ENCODE results near the gene SKOR2.
"Not testable (repeated sequence)": the region's sequence is repeated elsewhere in the genome, so short reads cannot be mapped to it uniquely, and the experiment has no call there.

SKOR2 gene

GRCh38 chr18:47254341-47254939 lies 3.0 kb upstream of the SKOR2 start:
- peak; percentile 48 for DNase-seq (ENCODE audit: low spot score)

DNA sequence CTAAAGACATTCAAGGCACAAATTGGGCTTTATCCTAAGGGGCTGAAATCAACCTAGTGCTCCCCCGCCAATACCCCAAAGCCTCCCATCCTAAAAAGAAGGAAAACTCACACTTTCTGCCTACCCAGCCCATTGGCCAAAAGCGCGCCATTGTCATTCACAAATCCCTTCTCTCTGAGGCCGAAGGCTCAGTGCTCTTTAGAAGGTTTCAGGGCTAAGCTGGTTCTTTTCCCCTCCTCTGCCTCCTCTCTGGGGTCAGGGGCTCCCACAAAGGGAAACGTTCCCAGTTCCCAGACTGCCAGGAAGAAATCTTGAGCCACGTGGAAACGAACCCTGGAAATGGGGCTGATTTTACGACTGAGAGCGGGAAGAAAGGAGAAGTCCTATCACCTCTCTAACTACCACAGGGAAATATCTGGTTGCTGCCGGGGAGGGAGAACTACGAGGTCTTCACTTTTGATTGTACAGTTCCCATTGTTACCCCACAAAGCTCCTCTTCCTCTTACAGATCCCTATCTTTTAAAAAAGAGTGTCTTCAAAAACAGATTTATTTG lies 1.7 kb upstream of the SKOR2 start:
- DNase-seq (ENCODE audit: low spot score) = no peak

DNA sequence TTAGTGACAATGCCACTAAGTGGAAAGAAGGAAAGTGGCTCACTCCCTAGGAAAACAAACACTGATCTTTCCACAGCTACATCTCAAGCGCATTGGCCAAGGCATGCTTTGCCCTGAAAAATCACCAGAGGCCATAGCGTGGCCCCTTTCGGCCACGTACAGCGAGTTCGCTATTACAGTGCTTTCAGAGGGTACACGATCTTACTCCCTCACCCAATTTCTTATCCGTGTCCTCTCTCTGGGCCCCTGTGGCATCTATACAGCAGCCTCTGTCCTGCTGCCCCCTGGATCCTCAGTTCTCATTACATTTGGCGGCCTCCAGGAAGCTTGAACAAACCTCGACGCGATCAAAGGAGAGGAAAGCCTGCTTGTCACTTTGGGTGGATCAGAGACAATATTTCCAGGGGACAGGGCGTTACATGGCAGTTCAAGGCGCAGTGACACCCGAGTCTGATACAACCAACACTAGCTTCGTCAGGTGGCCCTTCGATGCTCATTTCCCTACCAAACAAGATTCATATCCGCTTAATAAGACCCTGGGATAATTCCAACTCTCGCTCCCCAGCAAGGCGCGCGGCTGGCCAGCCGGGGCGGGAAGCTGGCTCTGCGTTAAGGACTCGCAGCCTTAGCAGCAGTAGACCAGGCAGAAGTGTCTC lies 941 bp downstream of the SKOR2 start:
- DNase-seq (ENCODE audit: low spot score) = no peak

DNA sequence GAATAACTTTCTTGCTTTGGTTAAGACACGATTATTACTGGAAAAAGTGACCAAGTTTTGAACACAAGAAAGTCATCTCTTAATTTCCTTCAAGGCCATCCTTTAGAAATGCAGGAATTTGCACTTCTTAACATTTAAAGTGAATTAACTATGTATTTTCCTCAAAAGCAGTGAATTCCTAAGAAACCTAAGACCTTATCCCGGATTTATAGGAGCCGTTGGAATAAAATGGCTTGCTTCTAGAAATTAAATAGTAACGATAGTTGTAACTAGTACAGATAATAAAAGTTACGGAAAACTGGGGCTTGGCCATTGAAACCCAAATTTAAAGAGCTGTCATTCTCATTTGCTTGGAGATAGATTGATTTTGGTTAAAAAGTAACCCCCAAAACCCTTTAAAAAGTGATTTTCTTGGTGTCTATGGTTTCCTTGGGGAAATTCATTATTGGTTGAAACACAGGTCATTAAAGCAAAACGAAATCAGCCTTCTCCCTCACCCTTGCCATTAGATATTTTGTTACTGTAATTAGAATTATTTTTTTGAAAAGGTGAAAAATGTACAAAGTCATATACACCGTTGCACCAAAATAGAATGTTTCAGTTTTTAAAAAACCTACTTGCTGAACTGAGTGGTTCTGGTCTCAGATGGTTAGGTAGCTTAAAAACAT lies 2.0 kb downstream of the SKOR2 start:
- no peak for DNase-seq (ENCODE audit: low spot score)

GRCh38 chr18:47248604-47249313 lies 2.7 kb downstream of the SKOR2 start:
- no peak for DNase-seq (ENCODE audit: low spot score)

DNA sequence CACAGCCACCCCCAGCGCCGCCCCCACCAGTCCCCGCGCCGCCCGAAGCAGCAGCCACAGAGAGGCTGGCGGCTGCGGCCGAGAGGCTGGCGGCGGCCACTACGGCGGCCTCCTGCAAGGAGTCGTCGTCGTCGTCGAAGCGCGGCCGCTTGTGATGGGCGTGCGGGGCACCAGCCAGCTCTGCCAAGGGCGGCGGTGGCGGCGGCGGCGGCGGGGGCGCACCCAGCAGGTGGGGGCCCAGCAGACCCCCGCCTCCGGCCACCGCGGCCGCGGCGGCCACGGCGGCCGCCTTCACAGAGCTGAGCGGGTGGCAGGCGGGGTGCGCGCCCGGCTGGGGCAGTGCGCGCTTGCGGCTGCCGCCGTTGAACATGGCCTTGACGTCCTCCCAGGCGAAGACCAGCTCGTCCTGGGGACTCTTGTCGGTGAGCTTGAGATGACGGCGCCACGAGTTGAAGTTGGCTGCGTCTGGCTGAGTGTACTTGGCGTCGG lies 3.3 kb downstream of the SKOR2 start:
- no peak for DNase-seq (ENCODE audit: low spot score)

DNA sequence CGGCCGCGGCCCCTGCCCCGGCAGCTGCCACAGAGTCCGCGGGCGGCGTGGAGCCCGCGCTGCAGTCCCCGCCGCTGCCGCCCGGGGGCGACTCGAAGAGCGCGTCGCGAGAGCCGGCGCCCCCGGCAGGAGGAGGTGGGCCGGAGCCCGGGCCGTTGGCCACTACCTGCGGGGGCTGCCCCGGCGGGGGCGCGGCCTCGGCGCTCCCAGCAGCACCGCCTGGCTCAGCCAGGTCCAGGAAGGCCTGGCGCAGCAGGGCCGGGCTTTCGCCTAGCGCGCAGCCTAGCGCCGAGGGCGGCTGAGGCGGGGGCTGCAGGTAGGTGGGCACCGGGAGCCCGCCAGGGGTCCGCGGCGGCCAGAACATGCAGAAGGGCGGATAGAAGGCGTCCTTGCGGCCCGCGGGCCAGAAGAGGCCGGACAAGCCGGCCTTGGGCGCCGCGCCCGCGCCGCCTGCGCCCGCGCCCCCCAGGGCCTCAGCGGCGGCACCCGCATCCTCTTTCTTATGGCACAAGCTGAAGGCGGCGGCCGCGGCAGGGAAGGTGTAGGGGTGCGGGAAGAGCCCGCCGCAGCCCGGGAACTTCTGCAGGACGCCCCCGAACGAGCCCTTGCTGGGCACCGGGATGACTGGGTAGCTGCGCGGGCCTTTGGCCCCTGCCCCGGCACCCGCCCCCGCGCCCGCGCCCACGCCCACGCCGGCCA lies 3.9 kb downstream of the SKOR2 start:
- DNase-seq (ENCODE audit: low spot score) = no peak

- no peak for DNase-seq (ENCODE audit: low spot score)
Observed at GRCh38 chr18:47247036-47247415, 4.4 kb downstream of the SKOR2 start.

DNA sequence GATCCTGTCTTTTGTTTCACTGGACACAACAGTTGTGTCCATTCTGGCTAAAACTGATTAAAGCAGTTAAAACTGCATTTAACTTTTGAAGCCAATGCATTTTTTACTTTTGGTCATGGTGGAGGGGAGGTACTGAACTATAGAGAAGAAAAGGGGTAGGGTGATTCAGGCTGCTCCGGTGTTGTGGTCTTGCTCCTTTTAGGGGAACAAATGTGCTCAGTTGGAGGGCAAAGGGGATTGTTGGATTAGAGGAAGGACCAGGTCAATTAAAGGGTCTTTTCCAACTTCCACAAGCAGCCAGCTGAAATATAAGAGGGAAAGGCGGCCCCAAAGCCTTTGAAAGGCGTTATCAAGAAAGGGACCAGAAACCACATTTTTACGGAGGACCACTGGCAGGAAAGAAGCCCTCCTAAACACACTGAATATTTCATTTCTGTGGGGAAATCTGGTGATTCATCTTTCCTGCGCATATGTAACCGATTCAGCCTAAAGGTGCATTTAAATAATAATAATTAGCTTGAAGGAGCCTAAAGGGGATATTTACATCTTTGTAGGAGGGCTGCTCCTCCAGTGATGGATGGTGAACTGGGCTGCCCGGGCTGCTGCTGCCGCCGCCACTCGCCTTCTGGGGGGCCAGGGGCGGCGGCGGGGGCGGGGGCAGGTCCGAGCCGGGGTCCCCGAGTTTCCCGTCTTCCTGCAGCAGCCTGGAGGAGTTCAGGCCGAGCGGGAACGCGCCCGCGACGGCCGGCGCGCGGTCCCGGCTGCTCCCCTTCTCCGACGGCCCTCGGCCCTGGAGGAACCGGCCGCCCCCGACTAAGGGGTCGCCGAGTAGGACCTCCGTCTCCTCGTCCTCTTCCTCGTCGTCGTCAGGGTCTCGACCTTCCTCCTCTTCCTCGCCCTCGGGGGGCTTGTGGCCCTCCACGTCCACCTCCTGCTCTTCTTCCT lies 5.2 kb downstream of the SKOR2 start:
- no peak for DNase-seq (ENCODE audit: low spot score)

DNA sequence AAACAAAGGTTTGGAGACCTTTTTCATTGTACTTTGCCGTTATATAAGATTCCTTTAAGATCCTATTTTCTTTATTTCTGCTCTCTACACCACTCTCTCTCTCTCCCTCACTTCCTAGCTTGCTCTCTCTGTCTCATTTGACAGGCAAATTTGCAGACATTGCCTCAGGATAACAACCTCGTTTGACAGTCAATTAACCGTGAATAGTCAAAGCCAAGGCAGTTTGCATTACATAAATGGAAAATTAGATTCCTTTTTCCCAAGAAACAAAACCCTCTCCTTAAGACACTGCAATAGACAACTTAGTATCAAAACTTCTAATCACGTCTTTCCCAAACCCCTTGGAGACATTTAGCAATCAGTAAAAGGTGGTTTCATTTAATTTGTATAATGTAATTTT lies 7.4 kb downstream of the SKOR2 start:
- no peak for DNase-seq (ENCODE audit: low spot score)

- DNase-seq (ENCODE audit: low spot score) = no peak
Observed at GRCh38 chr18:47235096-47235495, 16.4 kb downstream of the SKOR2 start.

DNA sequence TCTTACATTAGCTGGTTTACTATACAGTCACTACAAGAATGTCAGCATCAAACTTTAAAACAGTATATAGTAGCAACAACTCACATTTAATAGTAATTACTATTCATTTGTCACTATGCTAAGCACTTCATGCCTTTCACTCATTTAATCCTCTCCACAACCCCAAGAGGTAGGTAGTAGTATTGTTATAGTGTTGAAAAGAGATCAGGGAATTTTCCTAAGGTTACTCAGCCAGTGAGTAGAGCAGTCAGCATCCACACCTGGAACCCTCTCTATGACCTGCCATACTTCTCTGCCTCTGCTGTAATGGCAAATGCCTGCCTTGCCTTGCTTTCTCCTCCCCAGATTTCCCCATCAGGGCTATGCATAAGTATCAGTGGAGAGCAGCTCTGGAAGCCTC lies 24.8 kb downstream of the SKOR2 start:
- DNase-seq (ENCODE audit: low spot score) = no peak

- DNase-seq (ENCODE audit: low spot score) = peak; percentile 48
Observed at GRCh38 chr18:47215554-47216138, 35.8 kb downstream of the SKOR2 start.

DNA sequence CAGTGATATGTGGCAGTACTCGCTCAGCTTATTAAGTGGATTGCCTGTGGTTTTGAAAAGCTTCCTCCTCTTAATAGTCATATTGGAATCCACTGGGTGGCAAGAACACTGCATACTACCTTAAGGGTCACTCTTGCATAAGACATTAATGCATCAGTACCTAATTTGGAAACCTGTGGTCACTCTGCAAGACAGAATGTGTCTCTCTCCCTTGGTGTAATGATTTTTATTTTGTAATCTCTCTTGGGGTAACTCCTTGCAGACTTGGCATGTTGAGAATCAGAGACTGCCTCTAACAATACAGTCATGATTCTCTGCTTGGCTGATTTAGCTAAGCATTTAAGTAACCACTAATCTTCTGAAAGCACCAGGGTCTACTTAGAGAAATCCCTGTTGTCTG lies 42.3 kb downstream of the SKOR2 start:
- no peak for DNase-seq (ENCODE audit: low spot score)

- no peak for DNase-seq (ENCODE audit: low spot score)
Observed at GRCh38 chr18:47206945-47207637, 44.4 kb downstream of the SKOR2 start.

DNA sequence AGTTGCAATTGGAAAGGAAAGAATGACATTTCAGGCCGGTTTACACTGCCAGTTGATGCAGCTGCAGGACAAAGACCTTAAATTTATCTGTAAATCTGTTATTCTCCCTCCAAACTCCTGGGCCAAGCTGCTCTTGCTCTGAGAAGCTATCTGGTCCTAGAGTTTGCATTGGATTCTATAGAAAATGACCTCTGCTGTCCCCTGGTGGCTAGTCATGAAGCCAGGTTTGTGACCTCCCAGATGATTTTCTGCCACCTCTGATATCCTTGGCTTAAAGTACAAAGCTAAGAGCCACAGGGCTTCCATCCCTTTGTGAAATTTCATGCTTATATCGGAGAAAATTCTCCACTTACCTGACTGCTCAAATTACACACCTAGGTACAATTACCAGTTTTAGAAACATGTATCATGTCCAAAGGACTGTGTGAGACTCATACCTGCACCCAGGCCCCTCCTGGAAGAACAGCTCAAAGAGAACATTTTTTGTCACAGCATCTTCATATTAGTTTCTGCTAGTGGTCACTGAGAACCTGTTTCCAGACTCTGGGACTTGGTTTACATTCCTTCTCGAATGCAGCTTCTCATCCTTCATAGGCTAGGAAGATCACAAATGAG lies 46.4 kb downstream of the SKOR2 start:
- peak; percentile 61 for DNase-seq (ENCODE audit: low spot score)

- no peak for DNase-seq (ENCODE audit: low spot score)
Observed at GRCh38 chr18:47203626-47204464, 47.6 kb downstream of the SKOR2 start.

DNA sequence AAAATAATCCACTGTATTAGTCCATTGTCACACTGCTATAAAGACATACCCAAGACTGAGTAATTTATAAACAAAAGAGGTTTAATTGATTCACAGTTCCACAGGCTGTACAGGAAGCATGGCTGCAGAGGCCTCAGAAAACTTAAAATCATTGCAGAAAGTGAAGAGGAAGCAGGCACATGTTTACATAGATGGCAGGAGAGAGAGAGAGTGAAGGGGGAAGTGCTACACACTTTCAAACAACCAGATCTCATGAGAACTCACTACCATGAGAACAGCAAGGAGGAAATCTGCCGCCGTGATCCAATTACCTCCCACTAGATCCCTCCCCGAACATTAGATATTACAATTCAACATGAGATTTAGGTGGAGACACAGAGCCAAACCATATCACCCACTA lies 55.5 kb downstream of the SKOR2 start:
- not testable (repeated sequence) for DNase-seq (ENCODE audit: low spot score)

Measured in AG08395 (cell line).